Measurements from ENCODE around the gene CTSK.
"Not testable (repeated sequence)": the region's sequence is repeated elsewhere in the genome, so short reads cannot be mapped to it uniquely, and the experiment has no call there.

The CTSK gene

GRCh38 chr1:150807249-150808023 is 624 bp downstream of the CTSK start:
- no peak for DNase-seq (ENCODE audit: low read depth in 2 of 2, low spot score in 1 of 2)

DNA sequence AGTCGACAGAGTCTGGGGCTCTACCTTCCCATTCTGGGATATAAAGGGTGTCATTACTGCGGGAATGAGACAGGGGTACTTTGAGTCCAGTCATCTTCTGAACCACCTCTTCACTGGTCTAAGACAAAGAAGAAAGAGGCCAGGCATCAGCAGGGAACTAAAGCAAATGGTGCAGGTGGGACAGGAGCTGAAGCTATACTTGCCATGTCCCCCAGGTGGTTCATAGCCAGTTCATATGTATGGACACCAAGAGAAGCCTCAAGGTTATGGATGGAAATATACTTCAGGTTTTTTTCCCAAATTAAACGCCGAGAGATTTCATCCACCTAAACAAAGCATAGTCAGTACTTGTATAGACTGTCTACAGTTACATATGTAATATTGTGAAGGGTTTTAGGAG is 2.2 kb downstream of the CTSK start:
- DNase-seq (ENCODE audit: low read depth in 2 of 2, low spot score in 1 of 2): no peak

DNA sequence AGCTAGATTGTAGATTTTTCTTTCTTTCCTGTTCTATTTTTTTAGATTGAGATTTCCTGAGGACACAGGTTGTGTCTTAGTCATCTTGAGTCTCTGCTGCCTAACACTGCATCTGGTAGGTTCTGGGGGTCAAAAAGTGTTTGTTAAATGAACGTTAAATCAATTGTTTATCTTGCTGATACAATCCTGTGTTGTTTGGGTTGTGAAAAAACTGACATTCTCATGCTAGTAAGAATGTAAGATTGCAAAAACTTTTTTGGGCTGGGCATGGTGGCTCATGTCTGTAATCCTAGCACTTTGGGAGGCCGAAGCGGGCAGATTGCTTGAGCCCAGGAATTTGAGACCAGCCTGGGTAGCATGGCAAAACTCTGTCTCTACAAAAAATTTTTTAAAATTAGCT is 3.4 kb downstream of the CTSK start:
- no peak for DNase-seq (ENCODE audit: low read depth in 2 of 2, low spot score in 1 of 2)

- no peak for DNase-seq (ENCODE audit: low read depth in 2 of 2, low spot score in 1 of 2)
These were observed 9.0 kb downstream of the CTSK start for GRCh38 chr1:150799089-150799488.

DNA sequence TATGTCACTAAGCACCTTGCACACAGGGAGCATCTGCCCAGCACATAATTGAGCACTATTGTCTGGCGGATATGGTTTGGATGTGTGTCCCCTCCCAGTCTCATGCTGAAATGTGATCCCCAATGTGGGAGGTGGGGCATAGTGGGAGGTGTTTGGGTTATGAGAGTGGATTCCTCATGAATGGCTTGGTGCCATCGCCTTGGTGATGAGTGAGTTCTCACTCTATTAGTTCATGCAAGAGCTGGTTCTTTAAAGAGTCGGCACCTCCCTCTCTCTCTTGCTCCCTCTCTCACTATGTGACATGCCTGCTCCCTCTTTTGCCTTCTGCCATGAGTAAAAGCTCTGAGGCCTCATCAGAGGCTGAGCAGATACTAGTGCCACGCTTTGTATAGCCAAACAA is 9.5 kb downstream of the CTSK start:
- no peak for DNase-seq (ENCODE audit: low read depth in 2 of 2, low spot score in 1 of 2)

GRCh38 chr1:150796374-150796773 is 11.7 kb downstream of the CTSK start:
- no peak for DNase-seq (ENCODE audit: low read depth in 2 of 2, low spot score in 1 of 2)

DNA sequence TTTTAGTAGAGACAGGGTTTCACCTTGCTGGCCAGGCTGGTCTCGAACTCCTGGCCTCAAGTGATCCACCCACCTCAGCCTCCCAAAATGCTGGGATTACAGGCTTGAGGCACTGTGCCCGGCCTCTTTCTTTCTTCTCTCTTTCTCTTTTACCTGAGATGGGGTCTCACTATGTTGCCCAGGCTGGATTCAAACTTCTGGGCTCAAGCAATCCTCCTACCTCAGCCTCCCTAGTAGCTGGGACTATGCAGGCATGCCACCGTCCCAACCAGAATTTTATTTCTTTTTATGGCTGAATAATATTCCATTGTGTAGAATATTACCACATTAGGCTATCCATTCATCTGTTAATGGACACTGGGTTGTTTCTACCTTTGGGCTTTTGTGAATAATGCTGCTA is 14.3 kb downstream of the CTSK start:
- DNase-seq (ENCODE audit: low read depth in 2 of 2, low spot score in 1 of 2): not testable (repeated sequence)

DNA sequence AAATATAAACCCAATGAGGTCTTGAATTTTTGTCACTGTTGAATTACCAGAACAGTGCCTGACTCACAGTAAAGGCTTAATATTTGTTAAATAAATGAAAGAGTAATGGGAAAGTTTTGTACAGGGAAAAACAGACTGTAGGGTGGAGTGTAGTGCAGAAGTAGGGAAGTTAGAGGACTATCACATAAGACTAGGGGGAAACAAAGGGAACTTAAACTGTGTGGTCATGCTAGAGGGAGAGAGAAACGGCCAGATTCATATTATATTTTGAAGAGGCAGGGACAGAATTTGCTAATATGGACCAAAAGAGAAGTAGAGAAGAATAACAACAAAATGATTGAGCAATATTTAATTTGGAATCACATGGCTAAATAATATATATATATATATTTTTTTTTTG is 14.8 kb downstream of the CTSK start:
- no peak for DNase-seq (ENCODE audit: low read depth in 2 of 2, low spot score in 1 of 2)

DNA sequence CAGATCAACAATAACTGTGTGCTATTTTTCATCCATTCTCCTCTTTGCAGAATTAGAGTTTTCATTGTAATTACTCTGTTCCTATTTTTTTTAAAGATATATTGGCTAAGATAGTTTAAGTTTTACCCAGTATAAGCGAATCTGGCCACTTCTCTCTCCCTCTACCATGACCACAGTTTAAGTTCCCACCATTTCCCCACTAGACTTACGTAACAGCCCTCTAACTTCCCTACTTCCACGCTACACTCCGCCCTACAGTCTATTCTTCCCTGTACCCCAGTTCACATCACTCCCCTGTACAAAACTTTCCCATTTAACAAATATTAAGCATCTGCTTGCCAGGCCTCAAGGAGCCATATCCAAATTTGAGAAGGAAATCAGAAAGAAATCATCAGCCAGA is 16.5 kb downstream of the CTSK start:
- no peak for DNase-seq (ENCODE audit: low read depth in 2 of 2, low spot score in 1 of 2)

DNA sequence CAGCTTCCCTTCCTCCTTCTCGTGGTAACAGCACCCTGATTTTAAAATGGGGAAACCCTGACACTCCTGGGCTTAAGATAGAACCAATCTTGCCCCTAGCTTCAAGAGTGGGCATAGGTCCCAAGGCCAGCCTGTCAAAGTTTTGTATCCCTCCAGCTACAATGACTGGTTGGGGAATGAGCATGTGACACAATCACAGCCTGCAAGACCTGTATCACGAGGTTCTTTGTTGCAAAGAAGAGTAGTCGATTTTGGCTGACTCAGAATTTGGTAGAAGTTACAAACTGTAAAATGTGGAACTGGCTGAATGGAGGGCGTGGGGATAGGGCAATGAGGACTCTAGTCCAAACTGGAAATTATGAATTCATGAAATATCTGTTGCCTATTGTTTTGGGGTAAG is 18.7 kb downstream of the CTSK start:
- DNase-seq (ENCODE audit: low read depth in 2 of 2, low spot score in 1 of 2): no peak

DNA sequence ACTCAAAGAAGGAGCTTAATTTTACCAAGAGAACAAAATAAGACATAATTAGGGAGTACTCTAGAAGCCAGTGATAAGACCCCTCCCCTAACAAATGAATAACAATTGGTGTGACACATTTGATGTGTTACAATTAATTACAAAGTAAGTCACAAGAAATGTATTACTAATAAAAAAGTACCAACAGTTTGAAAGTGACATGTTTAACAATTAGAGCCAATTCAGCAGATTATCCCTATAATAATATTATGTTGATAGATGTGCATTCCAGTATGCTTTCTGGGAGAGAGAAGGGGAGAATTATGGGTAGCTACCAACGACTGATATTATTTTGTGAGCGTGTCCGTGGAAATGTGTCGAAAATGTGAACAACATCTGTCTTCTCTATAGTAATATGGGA is 19.1 kb downstream of the CTSK start:
- DNase-seq (ENCODE audit: low read depth in 2 of 2, low spot score in 1 of 2): no peak

GRCh38 chr1:150787455-150787854 is 20.6 kb downstream of the CTSK start:
- no peak for DNase-seq (ENCODE audit: low read depth in 2 of 2, low spot score in 1 of 2)

DNA sequence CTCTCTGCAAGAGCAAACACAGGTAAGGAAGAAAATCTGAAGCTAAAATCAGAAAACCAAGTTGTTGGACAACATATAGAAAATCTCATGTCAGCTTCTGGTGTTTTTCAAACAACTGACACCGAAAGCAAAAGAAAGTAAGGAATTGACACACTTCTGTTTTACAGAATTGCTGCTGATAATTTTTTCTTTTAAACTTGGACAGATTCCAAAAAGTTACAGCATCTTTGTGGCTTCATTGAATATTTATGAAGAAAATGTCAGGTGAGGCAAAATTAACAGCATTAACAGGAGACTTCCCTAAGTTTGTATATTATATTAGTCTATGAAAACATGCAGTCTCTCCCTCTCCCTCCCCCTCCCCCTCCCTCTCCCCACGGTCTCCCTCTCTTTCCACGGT is 27.6 kb downstream of the CTSK start:
- DNase-seq (ENCODE audit: low read depth in 2 of 2, low spot score in 1 of 2): no peak

- DNase-seq (ENCODE audit: low read depth in 2 of 2, low spot score in 1 of 2): no peak
These were observed 29.7 kb downstream of the CTSK start for GRCh38 chr1:150778409-150778808.

- DNase-seq (ENCODE audit: low read depth in 2 of 2, low spot score in 1 of 2): no peak
These were observed 30.5 kb downstream of the CTSK start for GRCh38 chr1:150777544-150777943.

DNA sequence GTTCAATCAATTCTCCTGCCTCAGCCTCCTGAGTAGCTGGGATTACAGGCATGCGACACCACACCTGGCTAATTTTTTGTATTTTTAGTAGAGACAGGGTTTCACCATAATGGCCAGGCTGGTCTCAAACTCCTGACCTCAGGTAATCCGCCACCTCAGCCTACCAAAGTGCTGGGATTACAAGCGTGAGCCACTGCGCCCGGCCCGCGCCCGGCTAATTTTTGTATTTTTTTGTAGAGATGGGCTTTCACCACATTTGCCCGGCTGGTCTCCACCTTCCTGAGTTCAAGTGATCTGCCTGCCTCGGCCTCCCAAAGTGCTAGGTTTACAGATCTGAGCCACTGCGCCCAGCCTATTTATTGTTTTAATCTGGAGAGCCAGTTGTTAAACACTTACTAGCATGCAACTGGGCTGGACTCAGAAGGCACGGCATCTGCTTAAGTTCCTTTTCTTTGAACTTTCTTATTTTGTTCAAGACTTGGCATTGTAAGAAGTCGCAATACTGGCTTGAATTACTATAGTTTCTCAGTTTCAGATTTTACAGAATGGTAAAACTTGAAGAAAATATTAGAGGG is 32.0 kb downstream of the CTSK start:
- not testable (repeated sequence) for DNase-seq (ENCODE audit: low read depth in 2 of 2, low spot score in 1 of 2)

- DNase-seq (ENCODE audit: low read depth in 2 of 2, low spot score in 1 of 2): no peak
These were observed 32.8 kb downstream of the CTSK start for GRCh38 chr1:150775276-150775675.

GRCh38 chr1:150772326-150772725 is 35.7 kb downstream of the CTSK start:
- no peak for DNase-seq (ENCODE audit: low read depth in 2 of 2, low spot score in 1 of 2)

GRCh38 chr1:150767704-150768103 is 40.4 kb downstream of the CTSK start:
- DNase-seq (ENCODE audit: low read depth in 2 of 2, low spot score in 1 of 2): not testable (repeated sequence)

GRCh38 chr1:150765977-150766301 is 42.1 kb downstream of the CTSK start:
- not testable (repeated sequence) for DNase-seq (ENCODE audit: low read depth in 2 of 2, low spot score in 1 of 2)

- no peak for DNase-seq (ENCODE audit: low read depth in 2 of 2, low spot score in 1 of 2)
These were observed 42.6 kb downstream of the CTSK start, which contains the start of gene CTSS for GRCh38 chr1:150765296-150765976. TSS of gene CTSS (minus strand) at chr1:150765778. CDS start at chr1:150764763, 1,015 bp downstream.

DNA sequence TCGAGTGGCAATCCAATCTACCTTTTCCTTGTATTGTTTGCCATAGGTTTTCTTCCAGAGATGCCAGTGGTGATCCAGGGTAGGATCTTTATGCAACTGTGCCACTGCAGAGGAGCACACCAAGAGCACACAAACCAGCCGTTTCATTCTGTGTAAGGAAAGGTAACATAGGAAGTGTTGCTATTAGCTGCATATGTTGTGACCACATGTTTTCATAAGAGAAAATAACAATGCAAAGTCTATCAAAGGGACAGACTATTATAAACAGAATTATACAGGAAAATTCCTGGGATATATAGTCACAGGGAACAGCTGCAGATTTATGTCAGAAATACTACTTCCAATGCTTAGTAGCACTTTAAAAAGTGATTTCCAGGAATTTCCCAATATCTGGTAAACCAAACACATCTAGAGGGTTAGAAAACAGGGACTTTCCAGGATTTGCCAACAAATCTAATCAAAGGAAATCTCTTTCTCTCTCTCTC is 43.4 kb downstream of the CTSK start:
- no peak for DNase-seq (ENCODE audit: low read depth in 2 of 2, low spot score in 1 of 2)
